ENCODE results near the gene KRT26.

KRT26 gene

GRCh38 chr17:40793832-40794231, 21.8 kb upstream of the KRT26 start:
- TF ChIP-seq CTCF (IDR thresholded peaks at IDR 0.05; ENCODE audit: insufficient read depth, low read length, poor library complexity, severe bottlenecking): no peak
- no peak for TF ChIP-seq EZH2phosphoT487 (conservative IDR thresholded peaks at IDR 0.05; ENCODE audit: low read length)
- Histone ChIP-seq H3K9ac (ENCODE audit: low read length) (no peak overlapping the region), H3K9me2 (replicated peaks; ENCODE audit: insufficient read depth, low read length) (no peaks in the 10 kb centered on the region), H3K4me2 (ENCODE audit: low read depth, low read length, poor library complexity, severe bottlenecking) (no peak overlapping the region), H3K27ac (ENCODE audit: low read depth, low read length) (no peak overlapping the region), H3K9me3 (ENCODE audit: insufficient read depth, low read length) (no peaks in the 10 kb centered on the region), H3F3A (ENCODE audit: insufficient read depth) (no peaks in the 10 kb centered on the region), H2AFZ (ENCODE audit: low read depth, low read length, severe bottlenecking) (no peak overlapping the region), H3K79me2 (ENCODE audit: insufficient read depth, low read length) (no peaks in the 10 kb centered on the region), H3K4me3 (ENCODE audit: insufficient read depth, low read length, poor library complexity, severe bottlenecking) (no peak overlapping the region), H3K36me3 (ENCODE audit: low read length) (no peaks in the 10 kb centered on the region), H3K27me3 (ENCODE audit: low read length) (no peaks in the 10 kb centered on the region), H4K20me1 (ENCODE audit: low read depth, low read length) (no peaks in the 10 kb centered on the region)

GRCh38 chr17:40791787-40792436, 19.9 kb upstream of the KRT26 start:
- no peak for TF ChIP-seq EZH2phosphoT487 (conservative IDR thresholded peaks at IDR 0.05; ENCODE audit: low read length)
- no peak for TF ChIP-seq CTCF (IDR thresholded peaks at IDR 0.05; ENCODE audit: insufficient read depth, low read length, poor library complexity, severe bottlenecking)
- H3K36me3 ChIP-seq (ENCODE audit: low read length): no peaks in the 10 kb centered on the region
- H3K9ac ChIP-seq (ENCODE audit: low read length): no peak overlapping the region
- no peaks in the 10 kb centered on the region for H3K9me3 ChIP-seq (ENCODE audit: insufficient read depth, low read length)
- no peaks in the 10 kb centered on the region for H3K79me2 ChIP-seq (ENCODE audit: insufficient read depth, low read length)
- H3K4me3 ChIP-seq (ENCODE audit: insufficient read depth, low read length, poor library complexity, severe bottlenecking): no peak overlapping the region
- no peak overlapping the region for H3K4me2 ChIP-seq (ENCODE audit: low read depth, low read length, poor library complexity, severe bottlenecking)
- no peaks in the 10 kb centered on the region for H3K27me3 ChIP-seq (ENCODE audit: low read length)
- no peaks in the 10 kb centered on the region for H3K9me2 ChIP-seq (replicated peaks; ENCODE audit: insufficient read depth, low read length)
- no peaks in the 10 kb centered on the region for H4K20me1 ChIP-seq (ENCODE audit: low read depth, low read length)
- H2AFZ ChIP-seq (ENCODE audit: low read depth, low read length, severe bottlenecking): no peak overlapping the region
- H3F3A ChIP-seq (ENCODE audit: insufficient read depth): no peaks in the 10 kb centered on the region
- no peak overlapping the region for H3K27ac ChIP-seq (ENCODE audit: low read depth, low read length)

GRCh38 chr17:40791111-40791510, 19.1 kb upstream of the KRT26 start:
- H4K20me1 ChIP-seq (ENCODE audit: low read depth, low read length): no peaks in the 10 kb centered on the region
- no peaks in the 10 kb centered on the region for H3K9me3 ChIP-seq (ENCODE audit: insufficient read depth, low read length)
- no peaks in the 10 kb centered on the region for H3K9me2 ChIP-seq (replicated peaks; ENCODE audit: insufficient read depth, low read length)
- H3F3A ChIP-seq (ENCODE audit: insufficient read depth): no peaks in the 10 kb centered on the region
- H3K27ac ChIP-seq (ENCODE audit: low read depth, low read length): no peak overlapping the region
- H3K4me2 ChIP-seq (ENCODE audit: low read depth, low read length, poor library complexity, severe bottlenecking): no peak overlapping the region
- H2AFZ ChIP-seq (ENCODE audit: low read depth, low read length, severe bottlenecking): no peak overlapping the region
- H3K79me2 ChIP-seq (ENCODE audit: insufficient read depth, low read length): no peaks in the 10 kb centered on the region
- TF ChIP-seq EZH2phosphoT487 (conservative IDR thresholded peaks at IDR 0.05; ENCODE audit: low read length) (no peak), CTCF (IDR thresholded peaks at IDR 0.05; ENCODE audit: insufficient read depth, low read length, poor library complexity, severe bottlenecking) (no peak)
- H3K36me3 ChIP-seq (ENCODE audit: low read length): no peaks in the 10 kb centered on the region
- no peak overlapping the region for H3K4me3 ChIP-seq (ENCODE audit: insufficient read depth, low read length, poor library complexity, severe bottlenecking)
- no peaks in the 10 kb centered on the region for H3K27me3 ChIP-seq (ENCODE audit: low read length)
- H3K9ac ChIP-seq (ENCODE audit: low read length): no peak overlapping the region

Data from SU-DHL-6 (cell line).